IMR-90 (cell line): ENCODE measurements around the gene HPN.

Experiments
- BHLHE40 ChIP-seq: fragments of 150-350 bp; IDR thresholded peaks from 2 replicates; pipeline ENCODE4 v1.6.1; 2016; ENCODE audit warnings: mild to moderate bottlenecking, low read depth, low read length
- MXI1 ChIP-seq: IDR thresholded peaks from 2 replicates; pipeline ENCODE4 v1.6.1; 2012; ENCODE audit warnings: low read depth, mild to moderate bottlenecking, low read length, moderate library complexity, borderline replicate concordance

DNA sequence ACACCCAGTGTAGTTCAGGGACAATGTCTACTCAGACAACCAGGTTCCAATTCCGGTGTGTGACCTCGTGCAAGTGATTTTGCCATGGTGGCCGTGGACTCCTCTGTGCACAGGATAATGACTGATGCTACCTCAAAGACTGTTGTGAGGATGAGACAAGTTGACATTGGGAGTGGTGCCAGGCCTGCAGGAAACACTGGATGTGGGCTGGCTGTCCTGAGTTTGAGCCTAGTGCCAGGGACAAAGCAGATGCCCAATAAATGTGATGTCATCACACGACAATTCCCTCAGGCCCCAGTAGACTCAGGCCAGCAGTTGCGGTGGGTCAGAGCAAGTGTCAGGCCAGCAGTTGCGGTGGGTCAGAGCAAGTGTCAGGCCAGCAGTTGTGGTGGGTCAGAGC, 17.4 kb upstream of the HPN start:
- TF ChIP-seq MXI1 (no peak), BHLHE40 (no peak)
